HepG2 (cell line): ENCODE measurements around the gene GRIN3B. TPM values are rescaled to one million over a fixed set of nuclear protein-coding genes. Genes with fewer than 3 reads are reported as not detected.

Experiments
- CBX5 ChIP-seq: sonication (generic); formaldehyde crosslinking; IDR thresholded peaks from 2 replicates; pipeline ENCODE4 v1.4.0; 2020; ENCODE audit warnings: missing genetic modification reagents, borderline replicate concordance
- CCDC6 ChIP-seq: sonication (generic); formaldehyde crosslinking; IDR thresholded peaks from 2 replicates; pipeline ENCODE4 v1.8.1; 2022; ENCODE audit warnings: mild to moderate bottlenecking, missing genetic modification reagents, moderate library complexity
- CENPX ChIP-seq: sonication (generic); formaldehyde crosslinking; IDR thresholded peaks from 2 replicates; pipeline ENCODE4 v1.9.0; 2021; ENCODE audit warnings: mild to moderate bottlenecking, missing genetic modification reagents, moderate library complexity
- FIP1L1 ChIP-seq: fragments of 200-400 bp; formaldehyde crosslinking; IDR thresholded peaks from 2 replicates; pipeline ENCODE4 v1.6.1; 2018; ENCODE audit warnings: low read depth, mild to moderate bottlenecking, low read length, moderate library complexity, borderline replicate concordance; ENCODE audit not compliant: insufficient read depth
- FOXA3 ChIP-seq: IDR thresholded peaks from 2 replicates; pipeline ENCODE4 v1.6.1; 2016; ENCODE audit warnings: missing genetic modification reagents, missing compliant biosample characterization
- HIVEP1 ChIP-seq: sonication (generic); formaldehyde crosslinking; IDR thresholded peaks from 2 replicates; pipeline ENCODE4 v1.4.0; 2020; ENCODE audit warnings: mild to moderate bottlenecking, missing genetic modification reagents
- HNRNPUL1 ChIP-seq: fragments of 200-400 bp; formaldehyde crosslinking; IDR thresholded peaks from 2 replicates; pipeline ENCODE4 v1.6.1; 2017; ENCODE audit warnings: low read depth, mild to moderate bottlenecking, low read length, moderate library complexity
- NR2F1 ChIP-seq, 2 experiments: fragments of 450-650 bp in 1 of 2; formaldehyde crosslinking in 1 of 2; IDR thresholded peaks; 2 replicates each; pipeline versions ENCODE4 v1.5.0 to v1.6.1; 2016 to 2020; ENCODE audit warnings: mild to moderate bottlenecking in 1 of 2, missing compliant biosample characterization in 1 of 2, missing genetic modification reagents in 1 of 2, moderate library complexity in 1 of 2
- PAXIP1 ChIP-seq: sonication (generic); formaldehyde crosslinking; conservative IDR thresholded peaks from 2 replicates; pipeline ENCODE4 v1.4.0; 2020; ENCODE audit warnings: mild to moderate bottlenecking, missing genetic modification reagents, moderate library complexity
- RFX1 ChIP-seq: fragments of 450-650 bp; IDR thresholded peaks from 2 replicates; pipeline ENCODE4 v1.6.1; 2017
- ZNF136 ChIP-seq: sonication (generic); formaldehyde crosslinking; IDR thresholded peaks from 2 replicates; pipeline ENCODE4 v1.8.1; 2022; ENCODE audit warnings: low read depth, mild to moderate bottlenecking, moderate library complexity, missing genetic modification reagents
- ZNF549 ChIP-seq: sonication (generic); formaldehyde crosslinking; IDR thresholded peaks from 2 replicates; pipeline ENCODE4 v1.5.0; 2020; ENCODE audit warnings: missing genetic modification reagents
- ZNF598 ChIP-seq: sonication (generic); formaldehyde crosslinking; IDR thresholded peaks from 2 replicates; pipeline ENCODE4 v1.5.1; 2020; ENCODE audit warnings: mild to moderate bottlenecking, missing genetic modification reagents, borderline replicate concordance
- ZSCAN30 ChIP-seq: sonication (generic); formaldehyde crosslinking; IDR thresholded peaks from 2 replicates; pipeline ENCODE4 v1.5.0; 2020; ENCODE audit warnings: mild to moderate bottlenecking, missing genetic modification reagents
- polyA plus RNA-seq, 8 experiments: library from polyadenylated mRNA; depleted of rRNA in 3 of 8; stranded (reverse) in 7 of 8; unstranded in 1 of 8; fragments of >200 nt; fragmentation: Illumina TruSeq in 4 of 8; extraction: Trizol in 4 of 8; gene quantifications; 2 replicates each; pipeline versions ENCODE4 v1.2.1 to v1.2.3, GENCODE V29; 2011 to 2016; ENCODE audit warnings: low read depth in 4 of 8, missing spikeins in 1 of 8, mixed read lengths in 1 of 8; ENCODE audit not compliant: insufficient read depth in 1 of 8
- total RNA-seq, 5 experiments: library from RNA; depleted of rRNA; stranded (reverse); fragments of >200 nt; fragmentation: Illumina TruSeq; extraction: Trizol; gene quantifications; 2 replicates each; pipeline ENCODE4 v1.2.3, GENCODE V29; 2016; ENCODE audit warnings: low read depth in 1 of 5
- TF ChIP-seq, protein P1 (sequence below): sonication (generic); formaldehyde crosslinking; IDR thresholded peaks from 2 replicates; pipeline ENCODE4 v1.9.0; 2021; ENCODE audit warnings: missing genetic modification reagents, mild to moderate bottlenecking, borderline replicate concordance
- TF ChIP-seq, protein P2 (sequence below): sonication (generic); formaldehyde crosslinking; IDR thresholded peaks from 2 replicates; pipeline ENCODE4 v1.4.0; 2020; ENCODE audit warnings: mild to moderate bottlenecking, missing genetic modification reagents, borderline replicate concordance
- TF ChIP-seq, protein P3 (sequence below): sonication (generic); formaldehyde crosslinking; IDR thresholded peaks from 2 replicates; pipeline ENCODE4 v1.4.0; 2020; ENCODE audit warnings: missing genetic modification reagents, borderline replicate concordance

The GRIN3B gene
- total and polyA plus RNA-seq, 2 of the 13 experiments (the other 11 are each of a cell fraction or from before 2014, with no cell fraction given): 0.07 to 0.20 TPM

DNA sequence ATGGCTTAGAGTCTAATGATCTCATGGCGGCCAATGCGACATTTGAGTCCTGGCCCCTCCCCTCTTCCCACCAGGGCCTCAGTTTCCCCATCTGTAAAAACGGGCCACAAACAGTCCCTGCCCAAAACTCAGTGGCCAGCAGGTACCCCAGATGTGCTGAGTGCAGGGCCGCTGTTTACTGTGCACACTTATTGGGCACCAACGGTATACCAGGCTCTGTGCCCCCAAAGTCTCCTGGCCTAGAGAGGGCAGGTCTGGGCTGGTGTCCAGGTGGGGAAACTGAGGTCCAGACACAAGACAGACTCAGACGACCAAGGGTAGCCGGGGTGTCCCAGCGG lies 39.6 kb upstream of the GRIN3B start (continued):
- TF ChIP-seq, protein P1, sequence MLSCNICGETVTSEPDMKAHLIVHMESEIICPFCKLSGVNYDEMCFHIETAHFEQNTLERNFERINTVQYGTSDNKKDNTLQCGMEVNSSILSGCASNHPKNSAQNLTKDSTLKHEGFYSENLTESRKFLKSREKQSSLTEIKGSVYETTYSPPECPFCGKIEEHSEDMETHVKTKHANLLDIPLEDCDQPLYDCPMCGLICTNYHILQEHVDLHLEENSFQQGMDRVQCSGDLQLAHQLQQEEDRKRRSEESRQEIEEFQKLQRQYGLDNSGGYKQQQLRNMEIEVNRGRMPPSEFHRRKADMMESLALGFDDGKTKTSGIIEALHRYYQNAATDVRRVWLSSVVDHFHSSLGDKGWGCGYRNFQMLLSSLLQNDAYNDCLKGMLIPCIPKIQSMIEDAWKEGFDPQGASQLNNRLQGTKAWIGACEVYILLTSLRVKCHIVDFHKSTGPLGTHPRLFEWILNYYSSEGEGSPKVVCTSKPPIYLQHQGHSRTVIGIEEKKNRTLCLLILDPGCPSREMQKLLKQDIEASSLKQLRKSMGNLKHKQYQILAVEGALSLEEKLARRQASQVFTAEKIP: no peak
- TF ChIP-seq HIVEP1 (no peak), FIP1L1 (no peak), ZNF549 (CRISPR knock-in tag) (no peak), ZNF598 (CRISPR knock-in tag) (no peak), CCDC6 (no peak), CBX5 (CRISPR knock-in tag) (no peak), CENPX (no peak), NR2F1 (CRISPR knock-in tag; IDR thresholded peaks at IDR 0.05) (no peak), FOXA3 (CRISPR knock-in tag) (no peak), PAXIP1 (no peak), ZSCAN30 (CRISPR knock-in tag) (no peak), HNRNPUL1 (no peak), RFX1 (no peak), ZNF136 (no peak)
- TF ChIP-seq, protein P2, sequence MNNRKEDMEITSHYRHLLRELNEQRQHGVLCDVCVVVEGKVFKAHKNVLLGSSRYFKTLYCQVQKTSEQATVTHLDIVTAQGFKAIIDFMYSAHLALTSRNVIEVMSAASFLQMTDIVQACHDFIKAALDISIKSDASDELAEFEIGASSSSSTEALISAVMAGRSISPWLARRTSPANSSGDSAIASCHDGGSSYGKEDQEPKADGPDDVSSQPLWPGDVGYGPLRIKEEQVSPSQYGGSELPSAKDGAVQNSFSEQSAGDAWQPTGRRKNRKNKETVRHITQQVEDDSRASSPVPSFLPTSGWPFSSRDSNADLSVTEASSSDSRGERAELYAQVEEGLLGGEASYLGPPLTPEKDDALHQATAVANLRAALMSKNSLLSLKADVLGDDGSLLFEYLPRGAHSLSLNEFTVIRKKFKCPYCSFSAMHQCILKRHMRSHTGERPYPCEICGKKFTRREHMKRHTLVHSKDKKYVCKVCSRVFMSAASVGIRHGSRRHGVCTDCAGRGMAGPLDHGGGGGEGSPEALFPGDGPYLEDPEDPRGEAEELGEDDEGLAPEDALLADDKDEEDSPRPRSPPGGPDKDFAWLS (CRISPR knock-in tag): no peak
- TF ChIP-seq, protein P3, sequence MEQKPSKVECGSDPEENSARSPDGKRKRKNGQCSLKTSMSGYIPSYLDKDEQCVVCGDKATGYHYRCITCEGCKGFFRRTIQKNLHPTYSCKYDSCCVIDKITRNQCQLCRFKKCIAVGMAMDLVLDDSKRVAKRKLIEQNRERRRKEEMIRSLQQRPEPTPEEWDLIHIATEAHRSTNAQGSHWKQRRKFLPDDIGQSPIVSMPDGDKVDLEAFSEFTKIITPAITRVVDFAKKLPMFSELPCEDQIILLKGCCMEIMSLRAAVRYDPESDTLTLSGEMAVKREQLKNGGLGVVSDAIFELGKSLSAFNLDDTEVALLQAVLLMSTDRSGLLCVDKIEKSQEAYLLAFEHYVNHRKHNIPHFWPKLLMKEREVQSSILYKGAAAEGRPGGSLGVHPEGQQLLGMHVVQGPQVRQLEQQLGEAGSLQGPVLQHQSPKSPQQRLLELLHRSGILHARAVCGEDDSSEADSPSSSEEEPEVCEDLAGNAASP (CRISPR knock-in tag): no peak
